ENCODE data around the gene HAGH.

HAGH gene

GRCh38 chr16:1777375-1778199 lies 49.0 kb downstream of the HAGH start (continued):
- TF ChIP-seq, protein P1, sequence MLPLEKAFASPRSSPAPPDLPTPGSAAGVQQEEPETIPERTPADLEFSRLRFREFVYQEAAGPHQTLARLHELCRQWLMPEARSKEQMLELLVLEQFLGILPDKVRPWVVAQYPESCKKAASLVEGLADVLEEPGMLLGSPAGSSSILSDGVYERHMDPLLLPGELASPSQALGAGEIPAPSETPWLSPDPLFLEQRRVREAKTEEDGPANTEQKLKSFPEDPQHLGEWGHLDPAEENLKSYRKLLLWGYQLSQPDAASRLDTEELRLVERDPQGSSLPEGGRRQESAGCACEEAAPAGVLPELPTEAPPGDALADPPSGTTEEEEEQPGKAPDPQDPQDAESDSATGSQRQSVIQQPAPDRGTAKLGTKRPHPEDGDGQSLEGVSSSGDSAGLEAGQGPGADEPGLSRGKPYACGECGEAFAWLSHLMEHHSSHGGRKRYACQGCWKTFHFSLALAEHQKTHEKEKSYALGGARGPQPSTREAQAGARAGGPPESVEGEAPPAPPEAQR (tag by site-specific recombination; IDR thresholded peaks at IDR 0.05), result no peak
- no peak for TF ChIP-seq GFI1B (tag by site-specific recombination; IDR thresholded peaks at IDR 0.05)
- TF ChIP-seq ZNF571 (tag by site-specific recombination; IDR thresholded peaks at IDR 0.05), result no peak
- TF ChIP-seq ZNF239 (tag by site-specific recombination; IDR thresholded peaks at IDR 0.05), result no peak
- TF ChIP-seq ZNF48 (tag by site-specific recombination; IDR thresholded peaks at IDR 0.05), result no peak
- TF ChIP-seq EGR2 (tag by site-specific recombination; IDR thresholded peaks at IDR 0.05; ENCODE audit: low read depth), result no peak
- TF ChIP-seq ZNF174 (tag by site-specific recombination; IDR thresholded peaks at IDR 0.05), result no peak
- TF ChIP-seq ZIC2 (tag by site-specific recombination; IDR thresholded peaks at IDR 0.05), result no peak
- TF ChIP-seq, protein P2, sequence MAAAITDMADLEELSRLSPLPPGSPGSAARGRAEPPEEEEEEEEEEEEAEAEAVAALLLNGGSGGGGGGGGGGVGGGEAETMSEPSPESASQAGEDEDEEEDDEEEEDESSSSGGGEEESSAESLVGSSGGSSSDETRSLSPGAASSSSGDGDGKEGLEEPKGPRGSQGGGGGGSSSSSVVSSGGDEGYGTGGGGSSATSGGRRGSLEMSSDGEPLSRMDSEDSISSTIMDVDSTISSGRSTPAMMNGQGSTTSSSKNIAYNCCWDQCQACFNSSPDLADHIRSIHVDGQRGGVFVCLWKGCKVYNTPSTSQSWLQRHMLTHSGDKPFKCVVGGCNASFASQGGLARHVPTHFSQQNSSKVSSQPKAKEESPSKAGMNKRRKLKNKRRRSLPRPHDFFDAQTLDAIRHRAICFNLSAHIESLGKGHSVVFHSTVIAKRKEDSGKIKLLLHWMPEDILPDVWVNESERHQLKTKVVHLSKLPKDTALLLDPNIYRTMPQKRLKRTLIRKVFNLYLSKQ (tag by site-specific recombination; IDR thresholded peaks at IDR 0.05; ENCODE audit: borderline replicate concordance), result no peak
- TF ChIP-seq, protein P3, sequence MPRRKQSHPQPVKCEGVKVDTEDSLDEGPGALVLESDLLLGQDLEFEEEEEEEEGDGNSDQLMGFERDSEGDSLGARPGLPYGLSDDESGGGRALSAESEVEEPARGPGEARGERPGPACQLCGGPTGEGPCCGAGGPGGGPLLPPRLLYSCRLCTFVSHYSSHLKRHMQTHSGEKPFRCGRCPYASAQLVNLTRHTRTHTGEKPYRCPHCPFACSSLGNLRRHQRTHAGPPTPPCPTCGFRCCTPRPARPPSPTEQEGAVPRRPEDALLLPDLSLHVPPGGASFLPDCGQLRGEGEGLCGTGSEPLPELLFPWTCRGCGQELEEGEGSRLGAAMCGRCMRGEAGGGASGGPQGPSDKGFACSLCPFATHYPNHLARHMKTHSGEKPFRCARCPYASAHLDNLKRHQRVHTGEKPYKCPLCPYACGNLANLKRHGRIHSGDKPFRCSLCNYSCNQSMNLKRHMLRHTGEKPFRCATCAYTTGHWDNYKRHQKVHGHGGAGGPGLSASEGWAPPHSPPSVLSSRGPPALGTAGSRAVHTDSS (tag by site-specific recombination; IDR thresholded peaks at IDR 0.05), result no peak
- no peak for TF ChIP-seq KLF10 (tag by site-specific recombination; IDR thresholded peaks at IDR 0.05)
- TF ChIP-seq ZNF600 (tag by site-specific recombination; IDR thresholded peaks at IDR 0.05), result peak; percentile 24; the same call in 1 of the 2 replicates

- ChIA-PET CTCF (no interaction called here), POLR2A (interaction anchor here (1.0 kb wide), 1 partner anchor 14 kb away, joined by 3 read pairs; no protein-coding TSS in a partner anchor)
- Histone ChIP-seq H3K36me3 (ENCODE audit: control insufficient read depth in 2 of 2, insufficient read depth in 1 of 2, low read length in 2 of 2) (peaks cover 4 to 74% of the 10 kb centered on the region in 2 experiments; a peak in 2 of 3 replicates), H3K4me3 (ENCODE audit: low read depth, low read length) (no peak overlapping the region), H3K4me1 (ENCODE audit: control insufficient read depth, insufficient read depth, low read length) (peaks cover 9% of the 10 kb centered on the region), H3K9me3 (ENCODE audit: control insufficient read depth, insufficient read depth, low read depth, low read length) (no peaks in the 10 kb centered on the region), H3K27ac (ENCODE audit: extremely low read depth, low read depth, low read length) (no peak overlapping the region)
- TF ChIP-seq, protein P4, sequence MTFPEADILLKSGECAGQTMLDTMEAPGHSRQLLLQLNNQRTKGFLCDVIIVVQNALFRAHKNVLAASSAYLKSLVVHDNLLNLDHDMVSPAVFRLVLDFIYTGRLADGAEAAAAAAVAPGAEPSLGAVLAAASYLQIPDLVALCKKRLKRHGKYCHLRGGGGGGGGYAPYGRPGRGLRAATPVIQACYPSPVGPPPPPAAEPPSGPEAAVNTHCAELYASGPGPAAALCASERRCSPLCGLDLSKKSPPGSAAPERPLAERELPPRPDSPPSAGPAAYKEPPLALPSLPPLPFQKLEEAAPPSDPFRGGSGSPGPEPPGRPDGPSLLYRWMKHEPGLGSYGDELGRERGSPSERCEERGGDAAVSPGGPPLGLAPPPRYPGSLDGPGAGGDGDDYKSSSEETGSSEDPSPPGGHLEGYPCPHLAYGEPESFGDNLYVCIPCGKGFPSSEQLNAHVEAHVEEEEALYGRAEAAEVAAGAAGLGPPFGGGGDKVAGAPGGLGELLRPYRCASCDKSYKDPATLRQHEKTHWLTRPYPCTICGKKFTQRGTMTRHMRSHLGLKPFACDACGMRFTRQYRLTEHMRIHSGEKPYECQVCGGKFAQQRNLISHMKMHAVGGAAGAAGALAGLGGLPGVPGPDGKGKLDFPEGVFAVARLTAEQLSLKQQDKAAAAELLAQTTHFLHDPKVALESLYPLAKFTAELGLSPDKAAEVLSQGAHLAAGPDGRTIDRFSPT (tag by site-specific recombination; IDR thresholded peaks at IDR 0.05), result 0 out of 2 replicates have a peak, but pooled peaks have one; percentile 31
- TF ChIP-seq, protein P5, sequence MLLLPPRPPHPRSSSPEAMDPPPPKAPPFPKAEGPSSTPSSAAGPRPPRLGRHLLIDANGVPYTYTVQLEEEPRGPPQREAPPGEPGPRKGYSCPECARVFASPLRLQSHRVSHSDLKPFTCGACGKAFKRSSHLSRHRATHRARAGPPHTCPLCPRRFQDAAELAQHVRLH (tag by site-specific recombination; IDR thresholded peaks at IDR 0.05), result no peak
Measured at GRCh38 chr16:1776991-1777374, 49.6 kb downstream of the HAGH start.

DNA sequence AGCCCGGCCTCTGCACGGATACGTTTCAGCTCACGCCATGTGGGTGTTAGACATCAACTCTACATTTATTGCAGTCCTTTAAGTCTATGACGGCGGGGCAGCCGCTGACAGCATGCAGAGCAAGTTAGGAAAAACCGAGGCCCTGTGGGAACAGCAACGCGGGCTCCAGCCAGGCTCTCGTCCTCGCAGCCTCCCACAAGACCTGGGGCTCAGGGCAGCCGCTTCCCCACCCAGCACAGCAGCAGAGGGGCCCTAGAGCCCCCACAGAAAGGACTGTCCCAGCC lies 50.0 kb downstream of the HAGH start:
- Histone ChIP-seq H3K36me3 (ENCODE audit: control insufficient read depth in 2 of 2, insufficient read depth in 1 of 2, low read length in 2 of 2) (peaks cover 4 to 77% of the 10 kb centered on the region in 2 experiments; a peak in 2 of 3 replicates), H3K27ac (ENCODE audit: extremely low read depth, low read depth, low read length) (no peak overlapping the region), H3K4me1 (ENCODE audit: control insufficient read depth, insufficient read depth, low read length) (peaks cover 9% of the 10 kb centered on the region), H3K9me3 (ENCODE audit: control insufficient read depth, insufficient read depth, low read depth, low read length) (no peaks in the 10 kb centered on the region), H3K4me3 (ENCODE audit: low read depth, low read length) (no peak overlapping the region)
- ChIA-PET POLR2A (no interaction called here), CTCF (no interaction called here)
- no peak for TF ChIP-seq TCF7L2 (IDR thresholded peaks at IDR 0.05; ENCODE audit: borderline replicate concordance, low read depth, low read length)
- no peak for TF ChIP-seq ZSCAN4 (tag by site-specific recombination; IDR thresholded peaks at IDR 0.05)
- TF ChIP-seq ZNF660 (tag by site-specific recombination; IDR thresholded peaks at IDR 0.05), result no peak
- no peak for TF ChIP-seq ZNF292 (tag by site-specific recombination; IDR thresholded peaks at IDR 0.05; ENCODE audit: borderline replicate concordance, low read depth)
- TF ChIP-seq PRDM10 (tag by site-specific recombination; IDR thresholded peaks at IDR 0.05), result no peak
- TF ChIP-seq ZNF2 (tag by site-specific recombination; IDR thresholded peaks at IDR 0.05), result no peak
- TF ChIP-seq ZNF707 (tag by site-specific recombination; IDR thresholded peaks at IDR 0.05), result no peak

Data from HEK293 (cell line).